ENCODE data around the gene RIMBP2.

RIMBP2 gene

GRCh38 chr12:130456375-130457199, 259.5 kb downstream of the RIMBP2 start:
- DNase-seq = no peak

GRCh38 chr12:130455161-130455560, 260.9 kb downstream of the RIMBP2 start:
- no peak for DNase-seq

GRCh38 chr12:130454296-130454695, 261.8 kb downstream of the RIMBP2 start:
- DNase-seq = no peak

- DNase-seq = no peak
Observed at GRCh38 chr12:130452546-130452945, 263.6 kb downstream of the RIMBP2 start.

GRCh38 chr12:130451001-130451930, 264.8 kb downstream of the RIMBP2 start:
- DNase-seq = no peak

GRCh38 chr12:130449291-130449690, 266.8 kb downstream of the RIMBP2 start:
- no peak for DNase-seq

- no peak for DNase-seq
Observed at GRCh38 chr12:130448044-130448821, 267.9 kb downstream of the RIMBP2 start.

GRCh38 chr12:130447655-130447965, 268.5 kb downstream of the RIMBP2 start:
- no peak for DNase-seq

- no peak for DNase-seq
Observed at GRCh38 chr12:130446846-130447654, 269.0 kb downstream of the RIMBP2 start.

GRCh38 chr12:130444986-130445385, 271.1 kb downstream of the RIMBP2 start:
- DNase-seq = no peak

- DNase-seq = no peak
Observed at GRCh38 chr12:130444061-130444460, 272.0 kb downstream of the RIMBP2 start.

GRCh38 chr12:130441771-130442760, 274.0 kb downstream of the RIMBP2 start:
- DNase-seq = no peak

- DNase-seq = no peak
Observed at GRCh38 chr12:130440411-130441080, 275.6 kb downstream of the RIMBP2 start.

- DNase-seq = no peak
Observed at GRCh38 chr12:130439250-130439649, 276.8 kb downstream of the RIMBP2 start.

- no peak for DNase-seq
Observed at GRCh38 chr12:130438711-130439110, 277.4 kb downstream of the RIMBP2 start.

GRCh38 chr12:130438243-130438620, 277.9 kb downstream of the RIMBP2 start:
- no peak for DNase-seq

- DNase-seq = no peak
Observed at GRCh38 chr12:130437555-130438242, 278.4 kb downstream of the RIMBP2 start.

GRCh38 chr12:130436741-130437501, 279.2 kb downstream of the RIMBP2 start:
- no peak for DNase-seq

GRCh38 chr12:130435826-130436225, 280.3 kb downstream of the RIMBP2 start:
- DNase-seq = peak; percentile 12

All from femur (tissue), 1 donor.